NCI-H526 (cell line): ENCODE results near the gene ARL2BP.

Experiments used
- DNase-seq, 2 experiments: peaks; one replicate each; lab custom pipeline; 2025; lab: John Stamatoyannopoulos, UW

ARL2BP gene

DNA sequence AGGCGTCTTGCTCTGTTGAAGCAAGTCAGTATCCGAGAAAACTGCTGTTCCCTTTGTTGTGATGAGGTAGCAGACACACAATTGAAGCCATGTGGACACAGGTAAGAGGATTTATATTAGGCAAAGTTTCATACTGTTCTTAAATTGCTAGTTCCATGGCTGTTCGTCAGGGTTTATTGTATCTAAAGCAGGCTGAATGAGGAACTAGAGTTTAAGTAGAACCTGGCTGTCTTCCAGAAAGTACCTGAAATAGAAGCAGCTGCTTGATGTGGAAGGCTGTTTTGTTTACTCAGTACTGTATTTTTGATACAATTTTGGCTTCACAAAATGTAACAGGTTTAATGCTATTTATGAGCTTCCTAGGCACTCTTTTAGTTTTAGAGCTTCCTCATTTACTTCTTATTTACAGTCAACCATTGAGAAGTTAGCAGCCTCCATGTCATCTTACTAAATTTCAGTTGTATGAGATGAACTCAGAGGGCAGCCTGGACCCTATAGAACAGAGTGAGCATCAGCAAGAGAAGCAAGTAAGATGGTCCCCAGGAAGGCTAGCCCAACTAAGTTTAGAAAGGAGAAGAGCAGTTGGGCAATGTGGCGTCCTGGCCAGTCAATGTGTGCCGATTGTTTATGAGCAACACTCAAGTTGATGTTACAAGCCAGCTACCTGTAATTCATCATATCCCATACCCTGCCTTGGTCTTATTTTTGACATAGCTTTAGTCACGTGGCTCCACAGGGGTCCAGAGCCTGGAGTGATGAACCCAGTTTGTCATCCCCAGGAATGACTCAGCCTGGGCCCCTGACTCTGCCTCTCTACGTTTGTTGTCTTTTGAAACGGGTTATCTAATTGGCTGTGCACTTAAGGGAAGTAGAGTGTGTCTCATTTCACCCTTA, 9.7 kb upstream of the ARL2BP start:
- no peak for DNase-seq

GRCh38 chr16:57236022-57236350, 9.1 kb upstream of the ARL2BP start:
- no peak for DNase-seq

GRCh38 chr16:57238682-57239081, 6.4 kb upstream of the ARL2BP start:
- DNase-seq: no peak

- DNase-seq: no peak
Observed at GRCh38 chr16:57239107-57239506, 6.0 kb upstream of the ARL2BP start.

DNA sequence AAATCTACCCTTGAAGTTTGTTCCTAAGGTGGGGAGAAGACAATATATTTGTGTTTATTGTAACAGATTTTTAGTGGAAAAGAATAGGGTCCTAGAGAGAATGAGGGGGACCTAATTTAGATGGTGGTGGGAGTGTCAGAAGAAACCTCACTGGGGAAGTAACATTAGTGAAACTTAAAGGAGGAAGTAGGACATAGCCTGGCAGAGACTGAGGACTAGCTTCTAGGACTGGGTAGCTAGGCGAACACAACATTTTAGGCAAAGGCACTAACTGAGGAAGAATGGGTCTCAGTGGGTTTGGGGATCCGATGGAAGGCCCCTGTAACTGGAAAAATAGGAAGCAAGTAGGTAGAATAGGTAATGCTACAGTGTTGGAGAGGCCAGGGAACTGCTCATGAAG, 4.2 kb upstream of the ARL2BP start:
- no peak for DNase-seq

- DNase-seq: no peak
Observed at GRCh38 chr16:57242650-57243049, 2.4 kb upstream of the ARL2BP start.

DNA sequence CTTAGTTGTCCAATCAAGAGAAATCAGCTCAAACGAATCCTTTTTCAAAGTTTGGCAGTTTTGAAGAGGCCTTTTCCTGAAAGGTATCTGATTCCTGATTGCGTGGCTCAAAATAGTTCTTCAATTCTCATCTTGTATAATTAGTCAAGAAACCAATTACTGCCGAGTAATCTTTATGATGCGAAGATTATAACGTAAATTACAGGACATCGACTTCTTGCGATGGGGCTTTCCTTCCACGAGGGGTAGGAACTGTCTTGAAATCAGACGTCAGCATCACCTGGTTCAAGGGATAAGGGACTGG, 644 bp upstream of the ARL2BP start:
- no peak for DNase-seq

DNA sequence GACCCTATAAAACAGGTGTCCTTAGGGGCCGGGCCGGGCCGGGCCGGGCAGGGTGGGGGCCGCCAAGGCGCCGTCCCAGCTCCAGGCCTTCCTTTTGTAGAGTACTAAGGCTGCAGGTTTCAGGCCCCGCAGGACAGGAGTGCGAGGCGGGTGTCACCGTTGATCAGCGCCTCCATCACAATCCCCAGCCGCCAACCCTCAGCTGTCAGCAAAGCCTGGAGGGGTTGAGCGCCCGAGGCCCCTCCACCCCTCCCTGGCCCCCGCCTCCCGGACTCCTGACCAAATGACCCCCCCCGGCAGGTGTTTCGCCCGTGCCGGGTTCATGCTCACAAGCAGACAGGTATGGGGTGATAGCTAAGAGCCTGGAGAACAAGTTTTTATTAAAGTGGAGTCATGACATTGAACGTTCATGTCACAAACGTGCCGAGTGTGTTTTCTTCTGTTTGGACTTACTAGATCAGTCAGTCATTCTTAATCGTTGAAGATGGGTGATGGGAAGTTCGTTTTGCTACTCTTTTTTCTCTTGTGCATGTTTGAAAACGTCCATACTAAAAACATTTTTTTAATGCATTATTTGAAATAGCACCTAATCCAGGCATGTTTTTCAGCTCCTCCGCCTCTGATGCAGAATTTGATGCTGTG, 534 bp downstream of the ARL2BP start:
- peak; percentile 0 to 69 for DNase-seq

GRCh38 chr16:57251352-57251751, 6.3 kb downstream of the ARL2BP start:
- DNase-seq: no peak

DNA sequence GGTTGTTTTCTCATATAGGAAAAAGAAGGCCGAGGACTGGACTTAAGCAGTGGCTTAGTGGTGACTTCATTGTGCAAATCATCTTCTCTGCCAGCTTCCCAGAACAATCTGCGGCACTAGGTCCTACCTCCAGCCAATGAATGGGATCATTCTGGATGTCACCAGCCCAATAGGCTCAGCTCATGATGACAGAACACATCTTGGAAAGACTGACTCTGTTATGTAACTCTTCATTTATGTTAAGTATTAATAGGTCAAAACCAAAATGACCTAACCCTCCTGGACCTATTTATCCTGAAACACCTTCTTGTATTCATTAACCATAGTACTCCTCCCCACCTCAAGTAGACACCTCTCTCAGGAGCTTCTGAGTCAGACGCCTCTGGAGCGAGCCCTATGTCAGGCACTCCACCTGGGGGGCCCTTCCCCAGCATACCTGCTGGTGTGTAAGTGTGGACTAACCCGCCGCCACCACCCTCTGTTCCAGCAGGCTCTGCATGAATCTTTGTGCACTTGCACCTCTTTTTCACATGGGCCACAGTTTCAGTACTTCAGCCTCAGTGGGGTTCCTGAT, 7.2 kb downstream of the ARL2BP start:
- no peak for DNase-seq

GRCh38 chr16:57253466-57253865, 8.4 kb downstream of the ARL2BP start:
- DNase-seq: no peak

- no peak for DNase-seq
Observed at GRCh38 chr16:57255686-57256415, 10.8 kb downstream of the ARL2BP start.

DNA sequence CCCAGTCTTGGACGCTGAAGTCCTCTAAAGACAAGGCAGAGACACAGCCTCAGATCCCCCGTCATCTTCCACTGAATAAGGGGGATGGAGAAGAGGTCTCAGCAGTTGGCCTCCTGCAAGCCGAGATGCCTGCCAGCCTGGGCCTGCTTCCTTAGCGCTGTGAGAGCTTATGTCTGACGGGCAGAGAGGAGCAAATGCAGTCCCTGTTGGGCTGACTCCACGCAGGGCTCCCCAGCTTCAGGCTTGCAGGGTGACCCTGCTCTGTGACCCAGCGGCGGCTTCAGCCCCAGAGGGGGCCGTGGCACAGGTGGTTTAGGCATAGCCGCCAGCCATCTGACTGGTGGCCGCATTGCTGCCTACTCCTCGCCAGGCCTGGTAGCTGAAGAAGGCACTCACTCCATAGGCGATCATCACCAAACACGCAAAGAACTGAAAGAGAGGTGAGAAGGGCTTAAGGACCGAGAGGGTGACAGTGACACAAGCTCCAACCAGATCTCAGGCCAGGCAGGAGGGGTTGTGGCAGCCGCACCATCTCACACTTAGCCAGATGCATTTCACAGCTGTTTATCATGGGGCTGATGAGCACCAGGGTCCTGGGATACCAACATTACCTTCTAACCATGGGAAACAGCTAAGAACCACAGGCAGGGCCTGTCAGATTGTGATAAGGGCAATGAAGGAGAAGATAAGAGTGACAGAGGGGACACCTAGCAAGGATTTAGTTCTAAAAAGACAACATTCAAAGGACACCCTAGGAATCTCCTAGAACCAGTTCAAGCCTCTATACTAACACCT, 11.7 kb downstream of the ARL2BP start:
- no peak for DNase-seq

GRCh38 chr16:57257455-57258070, 12.5 kb downstream of the ARL2BP start:
- DNase-seq: no peak

DNA sequence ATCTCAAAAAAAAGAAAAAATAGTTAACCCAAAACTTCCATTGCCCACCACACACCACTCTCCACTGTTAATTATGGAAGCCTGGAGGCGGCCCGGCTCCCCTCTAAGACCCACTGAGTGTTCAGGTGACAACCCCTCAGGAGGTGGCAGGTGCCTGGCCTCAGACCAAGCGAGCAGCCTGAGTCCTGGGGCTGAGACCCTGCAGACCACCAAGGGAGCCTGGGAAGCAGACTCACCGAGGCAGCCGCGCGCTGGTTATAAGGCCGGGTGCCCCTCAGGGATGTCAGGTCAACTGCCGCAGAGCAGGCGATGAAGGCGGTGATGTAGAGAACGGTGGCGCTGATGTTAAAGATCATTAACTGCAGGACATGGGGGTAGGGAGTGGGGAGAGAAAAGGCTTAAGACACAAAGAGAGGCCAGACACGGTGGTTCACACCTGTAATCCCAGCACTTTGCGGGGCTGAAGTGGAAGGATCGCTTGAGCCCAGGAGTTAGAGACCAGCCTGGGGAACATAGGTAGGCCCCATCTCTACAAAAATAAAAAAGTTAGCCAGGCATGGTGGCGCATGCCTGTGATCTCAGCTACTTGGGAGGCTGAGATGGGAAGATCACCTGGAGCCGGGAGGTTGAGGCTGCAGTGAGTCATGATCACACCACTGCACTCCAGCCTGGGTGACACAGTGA, 13.3 kb downstream of the ARL2BP start:
- no peak for DNase-seq

GRCh38 chr16:57258910-57259475, 13.9 kb downstream of the ARL2BP start:
- DNase-seq: no peak

- no peak for DNase-seq
Observed at GRCh38 chr16:57260294-57260929, 15.4 kb downstream of the ARL2BP start.

- DNase-seq: no peak
Observed at GRCh38 chr16:57261806-57262205, 16.7 kb downstream of the ARL2BP start.

DNA sequence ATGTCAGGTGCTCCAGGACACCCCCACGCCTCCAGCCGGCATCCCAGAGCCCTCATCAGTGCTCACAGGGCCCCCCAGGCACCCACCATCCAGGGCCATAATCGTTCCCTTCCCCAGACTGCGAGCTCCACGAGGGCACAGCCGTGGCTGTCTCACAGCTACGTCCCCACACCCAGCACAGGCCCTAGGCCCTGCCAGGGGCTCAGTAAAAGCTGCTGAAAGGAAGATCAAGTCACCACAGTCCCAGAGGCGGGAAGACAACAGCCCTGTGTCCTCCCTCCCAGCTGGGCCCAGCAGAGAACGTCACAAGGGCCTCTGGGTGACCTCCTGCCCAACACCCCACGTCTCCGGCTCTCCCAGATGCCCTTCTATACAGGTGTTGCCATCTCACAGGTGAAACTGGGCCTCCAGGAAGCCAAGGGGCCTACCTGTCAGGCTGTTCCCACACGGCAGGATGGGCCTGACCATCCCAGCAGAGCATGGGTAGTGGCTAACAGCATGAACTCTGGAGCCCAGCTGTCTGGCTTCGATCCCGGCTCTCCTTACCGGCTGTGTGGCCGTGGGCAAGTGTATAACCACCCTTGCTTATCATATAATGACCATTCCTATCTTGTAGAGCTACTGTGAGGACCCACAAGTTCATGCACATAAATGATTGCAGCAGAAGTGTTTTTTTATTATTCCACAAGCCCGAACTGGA, 17.9 kb downstream of the ARL2BP start:
- DNase-seq: no peak
